K562 treated with DMSO at 1 percent for 4 hours (cell line): ENCODE measurements around the gene SERINC5. TPM values are rescaled to one million over a fixed set of nuclear protein-coding genes. Genes with fewer than 3 reads are reported as not detected.

Source experiments
- total RNA-seq: library from RNA; unstranded; fragments of 300-600 nt; gene quantifications from 2 replicates; pipeline ENCODE4 v1.2.3, GENCODE V29; 2022; ENCODE audit not compliant: insufficient read depth

The SERINC5 gene
- 2.7 and 3.2 TPM in 2 replicates for total RNA-seq

GRCh38 chr5:80255811-80256712, at the start of gene SERINC5:
TSS of gene SERINC5 (minus strand) at chr5:80256048. CDS start at chr5:80255922, 126 bp downstream.

Other genes starting within 250 kb of the SERINC5 start
- not detected in 2 replicates for gene THBS4, start 220.7 kb downstream of the SERINC5 start, total RNA-seq
- not detected in 2 replicates for gene SPZ1, start 64.0 kb upstream of the SERINC5 start, total RNA-seq
- gene ZFYVE16, start 152.0 kb upstream of the SERINC5 start, total RNA-seq = 8.4 and 10.6 TPM in 2 replicates
- gene FAM151B, start 232.1 kb upstream of the SERINC5 start, total RNA-seq = not detected in 2 replicates